Cardiac septum (tissue), 1 donor: ENCODE measurements around the gene TMEM178B. TPM values are rescaled to one million over a fixed set of nuclear protein-coding genes. Genes with fewer than 3 reads are reported as not detected.

Source experiments
- DNase-seq: peaks from one replicate; pipeline ENCODE4 v3.0.0-alpha.2; 2020; ENCODE audit warnings: low spot score
- intact Hi-C: fragments of 100-400 bp; cut with DNase I; formaldehyde crosslinking; loops from one replicate; pipeline ENCODE4 v1.14.0; 2022
- total RNA-seq: library from RNA; stranded (reverse); fragmentation: NEBNext Ultra II Directional; extraction: Animal tissue kit (Norgen Biotek cat#: 25700); gene quantifications from one replicate; pipeline ENCODE4 v1.2.1, GENCODE V29; 2021
- donor health status: DM: no; HTN: no; CAD: no.

The TMEM178B gene
- total RNA-seq, 1 donor from 2014 or later: 15.2 TPM

DNA sequence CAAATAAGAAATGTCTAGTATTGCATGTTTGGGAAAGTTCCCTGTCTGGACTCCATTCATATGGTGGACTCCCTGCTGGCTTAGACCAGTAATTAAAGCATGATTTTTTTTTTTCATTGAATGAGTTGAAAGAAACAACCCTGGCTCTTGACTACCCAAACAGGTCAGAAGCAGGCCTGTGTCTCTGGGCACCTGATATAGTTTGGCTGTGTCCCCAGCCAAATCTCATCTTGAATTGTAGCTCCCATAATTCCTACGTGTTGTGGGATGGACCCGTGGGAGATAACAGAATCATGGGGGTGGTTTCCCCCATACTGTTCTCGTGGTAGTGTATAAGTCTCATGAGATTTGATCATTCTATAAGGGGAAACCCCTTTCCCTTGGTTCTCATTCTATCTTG lies 206.2 kb downstream of the TMEM178B start:
- intact Hi-C loops: no loop called here
- no peak for DNase-seq

DNA sequence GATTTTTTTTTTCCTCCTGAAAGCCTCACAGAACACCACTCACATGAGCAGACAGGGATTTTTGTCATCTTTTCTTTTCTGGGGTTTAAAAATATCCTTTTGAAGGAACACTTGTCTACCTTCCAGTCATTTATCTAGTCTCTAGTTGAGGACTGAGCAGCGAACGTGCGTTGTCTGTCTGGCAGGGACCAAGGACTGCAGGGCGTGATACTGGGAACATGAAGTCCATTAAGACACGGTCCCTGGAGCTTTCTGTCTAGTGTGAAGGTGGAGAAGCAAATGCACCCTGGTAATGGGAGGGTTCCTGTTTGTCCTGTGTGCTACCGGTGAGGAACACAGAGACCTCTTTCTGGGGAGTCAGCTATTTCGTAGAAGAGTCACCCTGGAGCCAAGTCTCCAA lies 207.4 kb downstream of the TMEM178B start:
- intact Hi-C loops: no loop called here
- no peak for DNase-seq

DNA sequence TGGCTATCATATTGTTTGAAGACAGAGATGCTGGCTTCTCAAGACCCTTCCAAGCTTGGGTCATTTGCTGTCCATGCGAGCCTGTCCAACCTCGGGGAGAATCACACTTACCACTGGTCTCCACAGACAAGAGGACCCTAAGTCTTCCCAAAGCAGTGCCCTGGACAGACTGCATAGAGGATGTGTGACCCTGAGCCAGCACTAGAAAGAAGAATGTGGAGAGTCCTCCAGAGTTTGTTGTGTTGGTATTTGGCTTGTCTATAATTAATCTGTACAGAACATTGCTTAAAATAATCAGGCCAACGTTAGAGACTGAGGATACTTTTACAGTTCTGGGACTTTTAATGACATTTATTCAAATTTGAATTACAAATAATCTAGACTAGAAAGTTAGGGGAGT lies 212.7 kb downstream of the TMEM178B start:
- intact Hi-C loops: no loop called here
- DNase-seq: no peak

DNA sequence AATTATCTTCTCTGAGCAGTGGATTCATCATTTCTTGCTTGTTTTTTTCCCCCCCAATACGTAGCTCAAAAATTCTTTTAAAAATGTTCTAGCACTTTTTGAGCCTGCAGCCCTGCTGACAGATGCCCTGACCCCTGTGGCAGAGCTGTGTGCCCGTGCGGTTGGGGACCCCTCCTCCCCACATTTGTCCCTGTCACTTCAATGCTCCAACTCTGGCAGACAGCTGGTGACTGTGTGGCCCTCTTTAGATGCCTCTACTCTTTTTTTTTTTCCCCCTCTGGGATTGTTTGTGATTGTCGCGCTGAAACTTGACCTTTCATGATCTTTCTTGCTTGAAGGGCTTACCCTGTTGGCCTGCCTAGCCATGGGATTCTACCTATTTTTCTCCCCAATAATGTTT lies 214.1 kb downstream of the TMEM178B start:
- DNase-seq: no peak
- intact Hi-C loops: no loop called here

DNA sequence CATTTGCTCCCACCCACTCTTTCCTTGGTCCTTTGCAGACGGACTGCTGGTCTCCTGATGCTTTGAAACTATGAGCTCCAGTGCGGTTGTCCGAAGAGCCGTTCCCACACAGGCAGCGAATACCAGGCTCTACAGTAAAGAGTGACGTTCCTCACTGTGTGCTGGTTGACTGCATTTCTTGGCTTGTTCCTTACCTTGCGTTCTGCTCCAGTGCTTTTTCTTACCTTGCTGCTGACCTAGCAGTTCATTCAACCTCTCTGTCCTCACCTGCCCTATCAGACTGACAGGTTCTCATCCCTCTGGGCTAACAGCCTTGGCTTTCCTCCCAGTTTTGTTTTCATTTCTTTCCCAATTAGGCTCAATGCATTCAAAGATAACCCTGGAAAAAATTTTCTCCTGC lies 214.8 kb downstream of the TMEM178B start:
- DNase-seq: no peak
- intact Hi-C loops: no loop called here

DNA sequence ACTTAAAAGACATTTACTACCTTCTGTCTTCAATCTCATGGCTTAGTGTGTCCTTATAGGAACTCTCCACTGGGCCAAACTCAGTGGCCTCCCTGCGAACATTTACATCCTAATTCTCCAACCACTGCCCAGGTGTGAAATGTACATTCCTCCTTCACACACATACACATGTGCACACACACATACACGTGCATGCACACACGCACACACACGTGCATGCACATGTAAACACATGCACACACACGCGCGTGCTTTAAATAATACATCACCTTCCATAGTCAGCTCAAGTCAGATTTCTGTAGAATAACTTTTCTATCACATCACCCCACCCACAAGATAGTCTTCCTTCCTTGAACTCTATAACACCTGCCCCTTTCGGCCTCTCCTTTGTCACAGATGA lies 216.5 kb downstream of the TMEM178B start:
- intact Hi-C loops: no loop called here
- DNase-seq: no peak

DNA sequence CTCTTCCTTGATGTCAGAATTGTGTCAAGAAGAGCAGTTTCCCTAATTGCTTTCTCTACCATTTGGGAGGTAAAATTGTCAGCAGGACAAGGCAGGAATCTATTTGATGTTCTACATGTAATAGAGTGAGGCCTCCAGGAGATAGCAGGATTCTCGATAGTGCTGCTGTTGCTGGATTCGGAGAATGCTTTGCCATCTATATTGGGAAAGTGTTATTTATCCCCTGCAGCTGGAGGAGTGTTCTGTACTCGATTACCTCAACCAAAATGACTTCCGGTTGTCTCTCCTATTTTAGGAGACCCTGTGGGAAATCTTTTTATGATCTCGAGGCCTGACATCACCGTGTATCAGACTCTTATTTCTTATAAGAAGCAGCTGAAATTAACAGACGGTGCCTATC lies 217.1 kb downstream of the TMEM178B start:
- DNase-seq: no peak
- intact Hi-C loops: no loop called here

DNA sequence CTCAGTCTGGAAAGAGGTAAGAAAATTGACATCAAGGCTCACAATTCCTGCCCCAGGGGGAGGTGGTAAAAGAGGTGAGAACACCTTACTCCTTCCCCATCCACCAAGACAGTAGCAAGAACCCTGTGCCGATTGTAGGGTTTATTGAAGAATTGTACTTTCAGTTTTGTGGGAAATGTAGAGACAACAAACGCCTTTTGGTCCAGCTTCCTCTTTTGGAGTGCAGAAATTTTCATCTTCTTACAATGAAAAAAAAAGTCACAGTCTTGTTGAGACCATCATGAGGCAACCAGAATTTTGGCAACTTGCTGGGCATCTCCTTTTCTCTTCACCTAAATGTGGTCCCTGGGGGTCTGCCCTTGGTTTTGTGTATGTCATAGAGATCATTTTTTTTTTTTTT lies 217.7 kb downstream of the TMEM178B start:
- no peak for DNase-seq
- intact Hi-C loops: no loop called here

DNA sequence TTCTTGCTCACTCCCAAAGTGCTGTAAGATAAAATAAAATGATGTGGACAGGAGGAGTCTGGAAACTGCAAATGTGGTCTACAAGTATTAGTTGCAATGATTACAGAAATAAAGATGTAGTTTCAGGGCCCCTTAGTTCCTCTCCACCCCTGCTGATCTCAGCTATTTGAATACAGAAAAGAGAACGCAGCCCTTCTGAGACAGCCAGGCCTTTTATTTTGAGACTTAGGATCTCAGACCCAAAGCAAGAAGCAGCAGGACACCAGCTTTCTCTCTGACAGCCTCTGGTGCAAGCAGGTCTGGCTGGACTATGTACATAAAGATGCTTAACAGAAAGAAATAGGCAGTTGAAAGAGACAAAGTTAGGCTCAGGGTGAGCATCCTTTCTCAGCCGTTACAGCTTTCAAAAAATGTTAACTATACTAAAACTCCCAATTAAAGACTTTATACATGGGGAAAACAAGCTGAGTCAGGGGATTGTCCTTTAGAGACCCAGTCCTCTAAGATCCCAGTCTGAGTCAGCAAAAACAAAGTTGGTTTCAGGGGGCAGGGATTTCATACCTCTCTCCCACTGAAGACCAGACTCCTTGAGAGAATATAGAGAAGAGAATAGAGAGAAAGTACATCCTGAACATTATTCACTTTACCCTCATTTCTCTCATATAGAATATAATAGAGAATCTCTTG lies 220.4 kb downstream of the TMEM178B start:
- DNase-seq: no peak
- intact Hi-C loops: no loop called here

DNA sequence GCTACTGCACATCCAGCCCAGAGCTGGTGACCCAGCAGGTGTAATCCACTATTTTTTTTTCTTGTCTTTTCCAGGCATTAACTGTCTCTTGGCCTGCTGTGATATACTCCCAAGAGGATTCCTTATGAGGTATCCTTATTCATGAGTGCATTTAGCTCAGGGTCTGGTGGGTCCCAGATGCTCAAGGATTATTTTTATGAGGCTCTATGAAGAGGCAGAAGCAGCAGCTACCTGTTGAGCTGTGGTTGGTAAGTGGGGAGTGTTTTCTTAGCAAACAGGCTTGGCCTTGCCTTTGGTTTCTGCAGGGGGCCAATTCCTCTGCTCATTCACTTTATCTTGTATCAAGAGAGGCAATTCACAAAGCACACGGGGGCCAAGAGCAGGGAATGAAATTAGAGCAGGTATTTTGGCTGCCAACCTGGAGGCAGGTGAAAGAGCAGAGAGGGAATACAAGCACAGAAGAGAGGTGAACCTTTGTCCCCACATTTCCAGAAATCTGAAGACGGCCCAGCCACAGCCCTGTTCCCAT lies 221.6 kb downstream of the TMEM178B start:
- intact Hi-C loops: no loop called here
- no peak for DNase-seq

DNA sequence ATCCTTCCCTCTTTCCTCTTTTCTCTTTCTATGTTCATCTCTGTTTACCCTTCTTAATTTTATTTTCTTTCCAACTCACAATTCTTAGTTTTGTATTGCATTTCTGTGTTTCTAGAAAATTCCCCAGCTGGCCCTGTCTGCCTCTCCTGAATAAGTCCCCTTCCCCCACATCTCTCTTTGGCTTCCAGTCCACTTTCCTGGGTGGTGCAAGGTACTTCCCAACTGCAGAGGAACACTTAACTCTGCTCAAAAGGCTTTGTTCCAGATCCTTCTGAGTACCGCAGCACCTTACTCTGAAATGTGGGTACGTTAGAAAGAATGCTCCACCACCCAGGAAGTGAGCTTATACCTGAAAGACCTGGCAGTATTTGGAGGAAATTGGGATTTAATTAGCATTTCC lies 227.0 kb downstream of the TMEM178B start:
- no peak for DNase-seq
- intact Hi-C loops: loop anchor here (5.0 kb wide), 1 partner anchor 66 kb away; no protein-coding TSS in a partner anchor

DNA sequence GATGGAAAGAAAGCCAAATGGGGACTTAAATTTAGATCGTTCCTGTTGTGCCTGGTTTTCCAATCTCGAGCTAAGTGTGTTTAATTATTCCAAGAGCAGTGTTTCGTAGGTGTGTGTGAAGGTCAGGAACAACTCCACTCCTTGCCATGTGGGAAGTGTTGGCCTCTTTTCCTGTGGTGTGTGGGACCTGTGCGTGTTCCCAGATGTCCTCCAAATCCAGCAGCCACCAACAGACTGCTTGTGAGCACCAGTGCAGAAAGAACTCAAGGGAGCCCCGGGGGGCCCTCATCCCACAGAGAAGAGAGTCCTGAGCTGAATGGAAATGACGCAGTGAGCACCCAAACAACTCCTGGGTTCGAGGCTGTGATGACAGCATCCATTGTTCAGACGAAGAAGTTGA lies 227.7 kb downstream of the TMEM178B start:
- intact Hi-C loops: loop anchor here (5.0 kb wide), 1 partner anchor 66 kb away; no protein-coding TSS in a partner anchor
- no peak for DNase-seq

DNA sequence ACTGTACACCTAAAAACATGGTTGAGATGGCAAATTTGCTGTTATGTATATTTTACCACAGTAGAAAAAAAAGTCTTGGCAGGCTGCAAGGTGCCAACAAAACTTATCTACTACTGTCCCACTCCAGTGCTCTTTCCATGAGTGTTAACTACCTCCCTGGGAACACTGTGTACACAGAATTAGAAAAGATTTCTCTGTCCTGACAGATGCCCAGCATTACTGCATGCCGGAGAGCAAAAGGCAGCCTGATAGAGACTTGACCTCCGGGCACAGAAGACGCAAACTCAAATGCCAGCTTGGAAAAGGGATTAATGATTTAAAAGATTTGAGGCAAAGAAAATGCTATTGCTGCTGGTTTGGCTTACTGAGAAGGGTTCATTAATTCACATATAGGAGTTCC lies 228.8 kb downstream of the TMEM178B start:
- intact Hi-C loops: loop anchor here (5.0 kb wide), 1 partner anchor 65 kb away; no protein-coding TSS in a partner anchor
- no peak for DNase-seq

DNA sequence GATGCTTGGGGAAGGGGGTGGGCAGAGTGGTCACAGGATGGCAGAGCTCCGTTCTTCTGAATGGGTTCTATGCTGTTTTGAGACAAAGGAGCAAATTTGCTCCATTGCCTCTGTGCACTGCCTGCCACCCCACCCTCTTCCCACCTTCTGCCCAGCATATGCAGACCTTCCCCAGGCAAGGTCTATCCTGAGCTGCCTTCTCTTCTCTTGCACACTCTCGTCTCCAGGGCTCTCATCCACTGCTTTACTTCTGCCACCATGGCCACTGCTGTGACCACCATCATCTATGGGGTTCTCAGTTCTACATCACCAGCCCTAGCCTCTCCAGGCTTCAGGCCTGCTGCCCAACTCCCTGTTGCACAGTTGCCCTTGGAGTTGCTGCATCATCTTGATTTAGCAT lies 230.4 kb downstream of the TMEM178B start:
- intact Hi-C loops: loop anchor here (5.0 kb wide), 1 partner anchor 63 kb away; no protein-coding TSS in a partner anchor
- DNase-seq: no peak

DNA sequence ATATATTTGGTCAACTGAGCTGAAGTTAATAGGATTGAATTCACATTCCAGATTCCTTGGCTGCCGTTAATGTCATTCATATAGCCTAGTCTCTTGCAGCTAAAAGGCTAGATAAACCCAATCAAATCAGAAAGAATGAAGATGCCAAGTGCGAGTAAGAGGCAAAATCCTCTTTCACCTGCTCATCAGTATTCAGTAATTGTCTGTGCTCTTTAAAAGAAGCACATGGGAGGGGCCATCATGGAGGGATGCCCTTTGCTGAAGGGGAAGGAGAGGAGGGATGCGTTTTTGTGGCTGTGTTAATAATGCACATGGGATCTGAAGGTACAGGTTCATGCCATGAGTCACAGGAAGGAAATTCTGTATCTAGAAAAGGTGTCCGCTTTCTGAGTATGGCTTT lies 232.2 kb downstream of the TMEM178B start:
- intact Hi-C loops: no loop called here

DNA sequence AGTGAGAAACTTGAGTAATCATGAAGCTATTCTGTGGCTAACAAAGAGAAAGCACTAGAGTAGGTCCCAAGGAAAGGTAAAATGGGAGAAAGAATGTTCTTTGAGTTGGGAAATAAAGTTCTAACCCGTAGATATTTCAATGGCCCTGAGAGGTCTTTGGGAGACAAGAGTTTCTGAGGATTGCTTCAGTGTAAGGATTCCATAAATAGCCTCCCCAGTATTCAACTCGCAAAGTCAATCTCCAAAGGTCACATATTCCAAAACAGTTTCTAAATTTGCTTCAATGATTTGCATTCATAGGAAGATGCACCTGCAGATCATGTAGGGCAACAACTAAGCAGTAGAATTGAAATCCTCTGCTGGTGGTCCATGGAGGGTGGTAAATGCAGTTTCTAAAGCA lies 238.5 kb downstream of the TMEM178B start:
- DNase-seq: no peak
- intact Hi-C loops: no loop called here

More for the DNA sequence above, 232.2 kb downstream of the TMEM178B start:
- DNase-seq: no peak

DNA sequence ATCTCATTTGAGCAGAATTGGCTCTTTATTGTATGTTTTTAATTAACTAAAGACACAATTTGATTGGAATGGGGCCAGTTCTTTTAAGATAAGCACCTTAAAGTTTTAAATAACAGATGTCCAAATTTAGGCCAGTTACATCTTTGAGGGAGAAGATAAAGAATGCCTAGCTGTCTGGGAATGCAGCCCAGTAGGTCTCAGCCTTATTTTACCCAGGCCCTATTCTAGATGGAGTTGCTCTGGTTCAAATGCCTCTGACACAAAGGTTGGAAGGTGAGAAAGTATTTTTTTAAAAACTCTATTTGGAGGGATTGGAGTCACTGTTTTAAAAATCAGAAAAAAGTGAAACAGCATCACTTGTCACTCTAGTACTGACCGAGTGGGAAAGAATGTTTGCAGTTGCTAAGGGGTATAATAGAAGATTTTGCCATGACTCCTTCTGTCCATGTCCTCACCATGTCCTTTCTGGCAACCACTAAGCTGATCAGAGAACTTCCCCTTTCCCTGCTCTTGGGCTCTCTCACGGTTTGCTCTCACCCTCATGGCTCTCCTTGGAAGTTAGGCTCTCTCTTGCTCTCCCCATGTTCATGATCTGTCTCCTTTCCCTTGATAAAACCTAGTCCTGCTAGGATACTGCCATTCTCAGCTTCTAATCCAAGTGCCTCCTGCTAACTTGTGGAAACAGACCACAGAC lies 239.1 kb downstream of the TMEM178B start:
- DNase-seq: no peak
- intact Hi-C loops: no loop called here

DNA sequence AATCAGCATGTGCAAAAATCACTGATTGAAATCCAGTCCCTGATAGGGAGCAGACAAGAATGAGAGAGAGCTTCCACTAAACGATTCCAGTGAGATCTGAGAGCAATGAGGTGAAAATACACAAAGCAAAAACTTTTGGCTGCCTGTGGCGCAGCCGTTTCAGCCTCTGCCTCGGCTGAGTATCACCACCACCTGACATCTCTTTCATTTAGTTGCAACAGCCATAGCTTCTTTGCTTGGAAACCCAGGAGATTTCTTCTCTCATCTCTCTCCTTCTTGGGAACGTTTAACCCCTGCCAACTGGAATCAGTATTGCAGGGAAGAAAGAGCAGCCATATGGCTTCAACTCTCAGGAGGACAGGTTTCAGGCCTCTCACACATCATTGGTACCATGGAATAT lies 240.0 kb downstream of the TMEM178B start:
- intact Hi-C loops: no loop called here
- DNase-seq: no peak

DNA sequence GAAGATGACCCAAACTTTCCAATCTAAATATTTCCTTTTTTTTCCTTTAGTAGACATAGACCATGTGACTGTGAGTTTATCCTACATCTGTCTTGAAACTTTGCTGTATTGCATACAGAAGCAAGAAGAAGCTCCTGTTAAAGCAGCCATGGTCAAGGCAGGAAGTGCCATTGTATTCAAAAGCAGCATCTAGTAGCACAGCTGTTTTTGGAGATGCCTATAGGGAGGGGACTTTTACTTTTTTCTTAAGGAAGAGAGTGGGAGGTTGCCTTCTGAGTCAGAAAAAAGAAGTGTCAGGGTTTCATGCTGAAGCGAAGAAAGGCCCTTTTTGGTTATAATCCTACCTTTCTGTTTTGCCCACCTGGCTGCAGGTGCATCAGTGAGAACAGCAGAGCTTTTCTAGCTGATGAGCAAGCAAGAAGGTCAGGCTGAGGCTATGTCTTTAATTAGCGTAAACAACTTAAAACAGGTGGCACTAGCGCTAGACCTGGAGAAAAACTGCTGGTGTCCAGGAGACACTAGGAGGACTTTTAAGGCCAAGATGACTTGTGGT lies 243.2 kb downstream of the TMEM178B start:
- intact Hi-C loops: no loop called here
- DNase-seq: no peak

DNA sequence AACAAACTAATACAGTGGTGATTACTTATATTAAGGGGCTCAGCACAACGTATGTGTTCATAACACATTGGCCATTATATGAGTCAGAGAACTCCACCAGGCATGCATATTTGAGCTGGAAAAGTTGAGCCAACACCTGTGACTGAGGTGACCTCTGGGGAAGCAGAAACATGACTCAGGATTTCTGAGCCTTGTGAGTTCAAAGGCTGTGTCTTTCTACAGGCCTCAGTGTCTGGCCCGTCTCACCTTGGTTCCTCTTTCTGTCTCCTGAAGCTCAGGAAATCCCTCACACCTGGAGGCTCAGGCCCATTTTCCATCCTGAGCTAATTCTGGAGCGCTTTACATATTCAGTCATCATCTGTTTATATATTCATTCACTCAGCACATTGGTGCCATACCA lies 246.4 kb downstream of the TMEM178B start:
- DNase-seq: no peak
- intact Hi-C loops: no loop called here

DNA sequence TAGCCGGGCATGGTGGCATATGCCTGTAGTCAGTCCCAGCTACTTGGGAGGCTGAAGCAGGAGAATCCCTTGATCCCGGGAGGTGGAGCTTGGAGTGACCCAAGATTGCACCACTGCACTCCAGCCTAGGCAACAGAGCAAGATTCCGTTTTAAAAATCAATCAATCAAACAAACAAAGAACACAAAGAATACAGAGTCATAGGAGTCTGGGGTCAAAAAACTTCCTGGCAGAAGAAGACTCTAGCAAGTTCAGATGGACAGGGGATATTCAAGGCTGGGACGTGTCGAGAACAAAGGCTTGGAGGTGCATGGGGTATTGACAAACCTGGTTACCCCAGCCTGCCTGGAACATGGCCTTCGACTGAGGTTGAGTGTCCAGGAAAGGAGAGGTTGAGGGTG lies 248.5 kb downstream of the TMEM178B start:
- intact Hi-C loops: no loop called here
- no peak for DNase-seq
